GM19324 (cell line): Measurements from ENCODE around the gene WDR48.

ENCODE experiments used
- ATAC-seq: cut with Tn5 transposase; IDR thresholded peaks from one replicate; pipeline ENCODE4 v1.9.1; 2021; ENCODE audit warnings: mild to moderate bottlenecking, moderate library complexity; ENCODE audit not compliant: unreplicated experiment, low FRiP score

WDR48 gene

GRCh38 chr3:39062180-39062579 lies 10.4 kb downstream of the WDR48 start:
- ATAC-seq, result no peak

DNA sequence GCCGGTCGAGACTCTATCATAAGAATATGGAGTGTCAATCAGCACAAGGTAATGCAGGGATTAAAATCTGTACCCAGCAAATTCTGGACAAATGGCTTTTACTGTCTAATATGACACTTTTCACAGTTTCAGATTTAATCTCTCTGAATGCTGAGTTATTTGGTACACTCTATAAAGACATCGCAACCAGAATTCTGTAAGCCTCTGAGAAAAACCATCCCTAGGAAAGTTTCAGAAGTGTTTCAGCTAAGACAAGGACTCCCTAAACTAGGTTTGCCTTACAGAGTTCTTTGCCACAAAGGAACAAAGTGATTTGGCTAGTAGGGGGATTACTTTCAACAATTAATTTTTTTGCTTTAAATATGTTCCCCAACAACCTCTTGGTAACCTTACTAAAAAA lies 11.3 kb downstream of the WDR48 start:
- ATAC-seq, result no peak

- no peak for ATAC-seq
These were observed 12.8 kb downstream of the WDR48 start for GRCh38 chr3:39064646-39065045.

DNA sequence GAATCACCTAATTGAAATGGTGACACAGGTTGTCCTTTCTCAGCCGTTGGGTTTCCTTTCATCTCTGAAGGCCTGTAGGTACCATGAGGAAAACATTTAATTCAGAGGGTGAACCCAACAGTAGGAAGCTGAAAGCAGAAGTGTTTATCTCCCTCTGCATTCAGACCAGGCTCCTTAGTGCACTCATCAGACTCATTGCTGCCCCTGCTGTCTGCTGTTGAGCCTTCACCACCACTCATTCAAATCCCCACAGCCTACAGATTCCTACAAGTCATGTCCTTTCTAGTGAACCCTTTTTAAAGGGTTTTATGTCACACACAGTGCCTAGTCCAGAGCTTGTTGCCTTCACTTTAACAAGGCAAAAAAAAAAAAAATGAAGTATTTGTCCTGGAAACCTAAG lies 13.4 kb downstream of the WDR48 start:
- ATAC-seq, result peak; percentile 65

GRCh38 chr3:39067286-39067685 lies 15.5 kb downstream of the WDR48 start:
- ATAC-seq, result no peak

- no peak for ATAC-seq
These were observed 16.7 kb downstream of the WDR48 start for GRCh38 chr3:39068556-39068955.

DNA sequence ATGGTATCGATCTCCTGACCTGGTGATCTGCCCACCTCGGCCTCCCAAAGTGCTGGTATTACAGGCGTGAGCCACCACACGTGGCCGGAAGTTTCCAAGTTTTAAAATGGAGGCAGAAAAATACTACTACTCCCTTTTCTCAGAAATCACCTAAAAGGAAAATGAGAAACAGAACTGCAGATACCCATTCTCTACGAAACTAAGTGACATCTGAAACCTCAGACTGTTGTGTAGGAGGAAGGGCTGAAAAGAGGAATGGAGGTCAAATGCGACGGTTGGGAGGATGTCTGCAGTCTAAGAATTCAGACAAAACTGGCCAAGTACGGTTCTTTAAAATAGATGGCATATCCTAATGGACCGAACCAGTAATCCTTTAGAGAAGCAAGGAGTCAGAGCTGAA lies 24.1 kb downstream of the WDR48 start:
- ATAC-seq, result no peak

DNA sequence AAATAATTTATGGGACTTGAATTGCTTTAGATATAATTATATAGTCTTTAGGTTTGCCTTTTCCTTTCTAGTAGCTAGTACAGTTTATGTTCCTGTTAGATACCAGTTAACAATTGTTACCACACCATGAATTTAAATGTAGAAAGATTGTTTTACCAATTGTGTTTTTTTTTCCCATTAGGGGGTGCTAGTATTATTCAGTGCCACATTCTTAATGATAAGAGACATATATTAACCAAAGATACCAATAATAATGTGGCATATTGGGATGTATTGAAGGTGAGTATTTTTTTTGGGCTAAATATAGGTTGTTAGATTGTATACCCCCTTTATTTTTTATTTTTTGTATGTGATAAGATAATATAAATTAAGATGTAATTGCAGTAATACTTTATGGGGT lies 27.7 kb downstream of the WDR48 start:
- ATAC-seq, result no peak

GRCh38 chr3:39080026-39080425 lies 28.2 kb downstream of the WDR48 start:
- no peak for ATAC-seq

DNA sequence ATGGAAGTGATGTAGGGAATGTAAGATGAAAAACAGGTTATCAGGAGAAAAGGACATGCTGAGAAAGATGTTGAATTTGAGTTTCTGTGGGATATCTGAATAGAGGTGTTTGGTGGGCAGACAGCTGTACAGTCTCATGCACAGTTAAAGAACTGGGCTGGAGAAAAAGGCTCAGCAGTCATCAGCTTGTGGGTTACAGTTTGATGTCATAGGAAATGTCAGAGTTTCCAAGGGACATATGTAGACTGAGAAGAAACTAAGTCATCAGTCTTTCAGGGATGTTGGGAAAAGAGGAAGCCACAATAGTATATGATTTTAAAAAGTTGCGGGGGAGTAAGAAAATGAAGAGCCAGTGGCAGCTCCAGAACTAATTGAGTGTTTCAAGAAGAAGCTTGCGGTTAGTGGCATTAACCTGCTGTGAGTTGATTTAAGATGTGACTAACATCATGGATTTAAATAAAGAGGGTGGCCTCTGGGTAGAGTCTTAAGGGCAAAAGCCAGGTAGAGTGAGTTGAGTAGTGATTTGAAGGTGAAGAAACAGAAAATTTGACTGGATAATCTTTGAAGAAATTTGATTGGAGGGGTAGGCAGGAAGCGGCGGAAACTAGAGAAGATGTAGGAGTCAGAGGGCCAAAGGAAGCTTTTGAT lies 31.0 kb downstream of the WDR48 start:
- no peak for ATAC-seq

DNA sequence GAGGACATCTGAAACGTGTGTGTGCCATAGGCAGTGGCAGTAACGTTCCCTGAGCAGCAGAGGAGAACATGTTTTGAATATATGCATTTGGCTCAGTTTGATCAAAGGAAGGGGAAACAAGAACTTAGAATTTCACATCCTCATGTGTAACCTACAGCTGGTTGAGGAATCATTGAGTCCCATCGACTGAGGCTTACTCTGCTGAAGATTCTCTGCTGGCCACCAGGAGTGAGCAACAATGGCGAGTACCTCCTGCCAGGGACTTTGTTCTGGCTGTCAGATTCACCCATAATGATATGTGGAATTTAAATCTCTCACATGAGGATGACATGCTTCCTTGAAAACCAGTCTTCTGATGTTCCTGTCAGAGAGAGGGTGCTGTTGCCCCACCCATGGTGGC lies 34.3 kb downstream of the WDR48 start:
- no peak for ATAC-seq

- no peak for ATAC-seq
These were observed 36.6 kb downstream of the WDR48 start for GRCh38 chr3:39088456-39088855.

DNA sequence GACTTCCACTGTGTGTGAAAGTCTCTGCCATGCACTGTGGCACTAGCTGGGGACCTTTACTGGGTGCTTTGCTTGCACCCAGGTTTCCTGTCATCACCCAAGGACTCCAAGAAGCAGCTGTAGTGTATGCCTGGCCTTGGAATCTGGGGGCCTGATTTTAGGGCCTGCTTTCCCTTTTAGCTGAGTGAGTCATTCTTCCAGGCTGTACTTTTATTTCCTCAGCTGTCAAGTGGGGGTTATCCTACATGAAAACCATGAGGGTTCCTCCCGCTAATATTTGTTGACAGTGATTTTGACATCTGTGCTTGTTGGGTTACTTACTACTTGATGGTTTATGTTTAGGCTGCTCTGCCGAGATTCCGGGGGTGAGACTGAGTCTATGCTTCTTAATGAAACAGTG lies 37.1 kb downstream of the WDR48 start:
- no peak for ATAC-seq

DNA sequence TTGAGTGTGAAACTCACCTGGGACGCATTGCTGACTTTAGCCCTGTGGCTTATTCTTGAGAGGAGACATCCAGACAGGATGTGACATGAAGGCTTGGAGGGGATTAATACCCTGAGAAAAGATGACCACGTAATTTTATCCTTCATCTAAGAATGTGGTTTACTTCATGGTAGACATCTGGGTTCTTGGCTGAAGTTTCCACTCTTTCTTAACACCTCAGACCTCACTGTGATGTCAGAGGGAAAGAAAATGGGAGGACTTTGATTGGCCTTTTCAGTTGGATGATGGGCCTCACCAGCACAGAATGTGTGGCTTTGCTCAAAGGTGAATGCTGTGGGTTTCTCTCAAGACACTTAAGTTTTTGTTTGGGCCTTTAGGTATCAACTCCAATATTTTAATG lies 39.1 kb downstream of the WDR48 start:
- no peak for ATAC-seq

GRCh38 chr3:39094851-39095677 lies 43.2 kb downstream of the WDR48 start:
- no peak for ATAC-seq

DNA sequence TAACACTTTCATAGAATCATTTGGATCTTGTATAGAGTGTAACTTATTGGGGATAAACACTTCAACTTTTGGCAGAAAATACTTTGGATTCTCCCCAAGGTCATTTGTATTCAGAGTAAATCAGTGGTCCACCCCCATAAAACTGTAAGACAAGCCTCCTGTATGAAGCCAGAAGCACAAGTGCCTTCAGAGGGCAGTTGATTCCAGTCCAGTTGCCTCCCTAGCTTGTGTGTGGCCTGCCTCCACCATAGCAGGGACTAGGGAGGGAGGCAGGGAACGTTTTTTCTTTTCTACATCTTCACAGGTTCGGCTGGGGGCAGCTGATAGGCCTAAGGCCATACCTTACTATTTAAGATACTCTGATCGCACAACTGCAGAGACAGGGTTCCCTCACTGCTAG lies 44.0 kb downstream of the WDR48 start:
- no peak for ATAC-seq

- ATAC-seq, result no peak
These were observed 45.0 kb downstream of the WDR48 start for GRCh38 chr3:39096775-39097174.

DNA sequence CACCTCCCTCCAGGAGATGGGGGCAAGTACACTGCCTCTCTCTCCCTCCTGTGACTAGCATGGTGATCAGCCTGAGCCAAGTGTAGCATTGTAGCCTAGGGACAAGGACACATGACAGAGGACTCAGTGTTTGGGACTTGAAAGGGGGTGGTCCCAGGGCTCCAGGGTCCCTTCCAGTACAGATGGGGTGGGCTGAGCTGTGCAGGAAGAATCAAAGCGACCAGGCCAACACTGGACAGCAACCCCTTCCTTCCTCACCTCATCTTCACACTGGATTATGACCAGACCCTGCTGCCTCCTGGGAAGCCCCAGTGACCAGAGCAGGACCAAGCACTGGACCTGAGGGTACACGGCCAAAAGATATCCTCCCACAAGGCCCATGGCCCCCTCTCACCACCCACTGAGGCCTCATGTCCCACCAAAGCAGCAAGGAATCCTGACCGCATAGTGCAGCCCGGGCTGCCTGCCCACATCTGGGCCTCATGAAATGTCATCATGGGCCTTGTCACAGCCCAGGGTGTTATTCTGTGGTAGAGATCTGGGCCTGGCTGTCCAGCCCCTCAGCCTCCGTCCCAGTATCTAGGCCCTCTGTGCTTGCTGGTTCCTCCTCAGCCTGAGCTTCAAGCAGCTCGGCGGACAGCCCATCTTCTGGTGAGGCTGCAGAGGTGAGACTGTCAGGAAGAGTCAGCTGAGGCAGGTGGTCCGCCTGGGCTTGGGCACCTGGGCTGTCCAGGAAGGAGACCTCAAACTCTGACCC lies 46.1 kb downstream of the WDR48 start:
- no peak for ATAC-seq

DNA sequence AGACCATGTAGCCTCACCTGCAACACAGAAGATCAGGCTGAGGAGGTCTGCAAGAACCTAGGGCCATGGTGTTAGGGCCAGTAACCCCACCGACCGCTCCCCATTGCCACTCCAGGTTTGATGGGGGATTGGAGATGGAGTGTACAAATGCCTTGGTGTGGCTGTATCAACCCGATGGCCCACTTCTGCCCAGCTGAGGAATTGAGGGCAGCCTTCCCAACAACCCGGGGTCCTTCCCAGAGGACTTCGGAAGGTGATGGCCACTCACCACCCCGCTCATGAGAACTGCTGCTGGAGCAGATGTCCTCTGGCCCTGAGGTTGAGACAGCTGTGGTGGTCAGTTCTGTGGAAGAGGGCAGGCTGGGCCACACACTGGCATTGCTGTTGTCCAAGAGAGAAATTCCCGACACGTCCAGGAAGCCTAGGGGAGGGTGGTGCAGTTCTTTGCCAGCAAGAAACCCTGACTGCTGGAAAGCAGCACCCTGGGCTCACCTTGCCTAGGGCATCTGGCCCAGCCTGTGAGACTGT lies 46.7 kb downstream of the WDR48 start:
- ATAC-seq, result no peak

GRCh38 chr3:39099242-39099641 lies 47.4 kb downstream of the WDR48 start:
- no peak for ATAC-seq
